ENCODE data around the gene LIMS1. TPM values are rescaled to one million over a fixed set of nuclear protein-coding genes. Genes with fewer than 3 reads are reported as not detected.

Gene LIMS1
- total and polyA plus RNA-seq, 2 of the 13 experiments (the other 11 are each of a cell fraction or from before 2014, with no cell fraction given), result 38.3 to 49.6 TPM

DNA sequence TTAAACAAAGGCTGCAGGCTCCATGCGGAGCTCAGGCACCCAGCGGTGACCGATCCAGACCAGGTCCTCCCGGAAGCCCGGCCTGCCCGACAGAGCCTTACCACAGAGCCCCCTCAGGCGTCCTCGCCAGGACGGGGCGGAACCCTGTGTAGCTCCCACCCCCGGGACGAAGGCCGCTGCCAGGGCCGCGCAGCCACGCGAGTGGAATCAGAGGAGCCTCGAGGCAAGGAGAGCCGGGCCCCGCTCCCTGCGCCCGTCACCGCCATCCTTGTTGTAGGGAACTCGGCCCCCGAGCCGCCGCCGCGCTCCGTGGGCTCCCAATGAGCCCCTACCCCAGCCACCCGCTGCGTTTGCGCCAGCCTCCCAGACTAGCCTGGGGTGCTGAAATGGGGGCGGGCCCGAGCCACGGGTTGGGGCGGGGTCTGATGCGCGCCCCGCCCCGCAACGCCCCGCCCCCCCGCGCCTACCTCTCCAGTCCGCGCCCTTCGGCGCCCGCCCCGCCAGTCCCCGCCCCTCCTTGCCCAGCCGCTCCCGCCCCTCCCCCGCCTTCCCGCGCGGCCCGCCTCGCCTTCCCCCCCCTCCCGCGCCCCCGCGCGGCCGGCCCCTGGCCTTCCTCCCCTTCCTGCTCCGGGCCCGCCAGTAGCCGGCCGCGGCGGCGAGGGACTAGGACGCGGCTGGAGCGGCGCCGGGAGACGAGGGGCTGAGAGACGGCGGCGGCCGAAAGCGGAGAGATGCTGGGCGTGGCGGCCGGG, at the start of gene LIMS1 (continued):
- TF ChIP-seq SNAPC2 (CRISPR knock-in tag; IDR thresholded peaks at IDR 0.05), result peak; percentile 89
- TF ChIP-seq, protein P1, sequence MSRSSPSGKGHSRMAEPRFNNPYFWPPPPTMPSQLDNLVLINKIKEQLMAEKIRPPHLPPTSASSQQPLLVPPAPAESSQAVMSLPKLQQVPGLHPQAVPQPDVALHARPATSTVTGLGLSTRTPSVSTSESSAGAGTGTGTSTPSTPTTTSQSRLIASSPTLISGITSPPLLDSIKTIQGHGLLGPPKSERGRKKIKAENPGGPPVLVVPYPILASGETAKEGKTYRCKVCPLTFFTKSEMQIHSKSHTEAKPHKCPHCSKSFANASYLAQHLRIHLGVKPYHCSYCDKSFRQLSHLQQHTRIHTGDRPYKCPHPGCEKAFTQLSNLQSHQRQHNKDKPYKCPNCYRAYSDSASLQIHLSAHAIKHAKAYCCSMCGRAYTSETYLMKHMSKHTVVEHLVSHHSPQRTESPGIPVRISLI (CRISPR knock-in tag; IDR thresholded peaks at IDR 0.05; ENCODE audit: borderline replicate concordance), result peak; percentile 32; the same call in 1 of the 2 replicates
- TF ChIP-seq TBX3 (IDR thresholded peaks at IDR 0.05; ENCODE audit: borderline replicate concordance), result no peak
- no peak; the same call in 1 of the 2 replicates for TF ChIP-seq ZBTB8A (CRISPR knock-in tag; IDR thresholded peaks at IDR 0.05; ENCODE audit: borderline replicate concordance, low read depth)
- TF ChIP-seq ZNF460 (CRISPR knock-in tag; IDR thresholded peaks at IDR 0.05; ENCODE audit: borderline replicate concordance), result peak; percentile 50; the same call in 1 of the 2 replicates
- TF ChIP-seq, protein P2, sequence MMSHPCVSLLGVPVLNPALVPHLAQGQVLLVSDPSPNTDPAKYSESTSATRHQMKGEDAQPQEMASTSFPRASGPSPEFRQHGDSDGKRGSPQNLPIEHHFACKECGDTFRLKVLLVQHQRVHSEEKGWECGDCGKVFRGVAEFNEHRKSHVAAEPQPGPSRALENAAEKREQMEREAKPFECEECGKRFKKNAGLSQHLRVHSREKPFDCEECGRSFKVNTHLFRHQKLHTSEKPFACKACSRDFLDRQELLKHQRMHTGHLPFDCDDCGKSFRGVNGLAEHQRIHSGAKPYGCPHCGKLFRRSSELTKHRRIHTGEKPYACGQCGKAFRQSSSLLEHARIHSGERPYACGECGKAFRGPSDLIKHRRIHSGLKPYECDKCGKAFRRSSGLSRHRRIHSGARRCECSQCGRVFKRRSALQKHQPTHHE (CRISPR knock-in tag; IDR thresholded peaks at IDR 0.05; ENCODE audit: borderline replicate concordance), result peak; percentile 89; the same call in 1 of the 2 replicates
- peak; percentile 87 for TF ChIP-seq SAFB2 (CRISPR knock-in tag; IDR thresholded peaks at IDR 0.05; ENCODE audit: borderline replicate concordance, low read depth)
- TF ChIP-seq RFX1 (IDR thresholded peaks at IDR 0.05), result no peak
- TF ChIP-seq, protein P3, sequence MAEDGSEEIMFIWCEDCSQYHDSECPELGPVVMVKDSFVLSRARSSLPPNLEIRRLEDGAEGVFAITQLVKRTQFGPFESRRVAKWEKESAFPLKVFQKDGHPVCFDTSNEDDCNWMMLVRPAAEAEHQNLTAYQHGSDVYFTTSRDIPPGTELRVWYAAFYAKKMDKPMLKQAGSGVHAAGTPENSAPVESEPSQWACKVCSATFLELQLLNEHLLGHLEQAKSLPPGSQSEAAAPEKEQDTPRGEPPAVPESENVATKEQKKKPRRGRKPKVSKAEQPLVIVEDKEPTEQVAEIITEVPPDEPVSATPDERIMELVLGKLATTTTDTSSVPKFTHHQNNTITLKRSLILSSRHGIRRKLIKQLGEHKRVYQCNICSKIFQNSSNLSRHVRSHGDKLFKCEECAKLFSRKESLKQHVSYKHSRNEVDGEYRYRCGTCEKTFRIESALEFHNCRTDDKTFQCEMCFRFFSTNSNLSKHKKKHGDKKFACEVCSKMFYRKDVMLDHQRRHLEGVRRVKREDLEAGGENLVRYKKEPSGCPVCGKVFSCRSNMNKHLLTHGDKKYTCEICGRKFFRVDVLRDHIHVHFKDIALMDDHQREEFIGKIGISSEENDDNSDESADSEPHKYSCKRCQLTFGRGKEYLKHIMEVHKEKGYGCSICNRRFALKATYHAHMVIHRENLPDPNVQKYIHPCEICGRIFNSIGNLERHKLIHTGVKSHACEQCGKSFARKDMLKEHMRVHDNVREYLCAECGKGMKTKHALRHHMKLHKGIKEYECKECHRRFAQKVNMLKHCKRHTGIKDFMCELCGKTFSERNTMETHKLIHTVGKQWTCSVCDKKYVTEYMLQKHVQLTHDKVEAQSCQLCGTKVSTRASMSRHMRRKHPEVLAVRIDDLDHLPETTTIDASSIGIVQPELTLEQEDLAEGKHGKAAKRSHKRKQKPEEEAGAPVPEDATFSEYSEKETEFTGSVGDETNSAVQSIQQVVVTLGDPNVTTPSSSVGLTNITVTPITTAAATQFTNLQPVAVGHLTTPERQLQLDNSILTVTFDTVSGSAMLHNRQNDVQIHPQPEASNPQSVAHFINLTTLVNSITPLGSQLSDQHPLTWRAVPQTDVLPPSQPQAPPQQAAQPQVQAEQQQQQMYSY (CRISPR knock-in tag; IDR thresholded peaks at IDR 0.05), result peak; percentile 91
- TF ChIP-seq, protein P4, sequence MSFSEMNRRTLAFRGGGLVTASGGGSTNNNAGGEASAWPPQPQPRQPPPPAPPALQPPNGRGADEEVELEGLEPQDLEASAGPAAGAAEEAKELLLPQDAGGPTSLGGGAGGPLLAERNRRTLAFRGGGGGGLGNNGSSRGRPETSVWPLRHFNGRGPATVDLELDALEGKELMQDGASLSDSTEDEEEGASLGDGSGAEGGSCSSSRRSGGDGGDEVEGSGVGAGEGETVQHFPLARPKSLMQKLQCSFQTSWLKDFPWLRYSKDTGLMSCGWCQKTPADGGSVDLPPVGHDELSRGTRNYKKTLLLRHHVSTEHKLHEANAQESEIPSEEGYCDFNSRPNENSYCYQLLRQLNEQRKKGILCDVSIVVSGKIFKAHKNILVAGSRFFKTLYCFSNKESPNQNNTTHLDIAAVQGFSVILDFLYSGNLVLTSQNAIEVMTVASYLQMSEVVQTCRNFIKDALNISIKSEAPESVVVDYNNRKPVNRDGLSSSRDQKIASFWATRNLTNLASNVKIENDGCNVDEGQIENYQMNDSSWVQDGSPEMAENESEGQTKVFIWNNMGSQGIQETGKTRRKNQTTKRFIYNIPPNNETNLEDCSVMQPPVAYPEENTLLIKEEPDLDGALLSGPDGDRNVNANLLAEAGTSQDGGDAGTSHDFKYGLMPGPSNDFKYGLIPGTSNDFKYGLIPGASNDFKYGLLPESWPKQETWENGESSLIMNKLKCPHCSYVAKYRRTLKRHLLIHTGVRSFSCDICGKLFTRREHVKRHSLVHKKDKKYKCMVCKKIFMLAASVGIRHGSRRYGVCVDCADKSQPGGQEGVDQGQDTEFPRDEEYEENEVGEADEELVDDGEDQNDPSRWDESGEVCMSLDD (CRISPR knock-in tag; IDR thresholded peaks at IDR 0.05; ENCODE audit: borderline replicate concordance), result 0 out of 2 replicates have a peak, but pooled peaks have one; percentile 43
- peak; percentile 83 for TF ChIP-seq ZNF292 (CRISPR knock-in tag; IDR thresholded peaks at IDR 0.05; ENCODE audit: borderline replicate concordance, low read depth)
- no peak for TF ChIP-seq CENPX (CRISPR knock-in tag; IDR thresholded peaks at IDR 0.05)
- peak; percentile 91 for TF ChIP-seq ZBTB7B (CRISPR knock-in tag; IDR thresholded peaks at IDR 0.05)
- peak; percentile 55 for TF ChIP-seq TGIF2 (CRISPR knock-in tag; IDR thresholded peaks at IDR 0.05)
- no peak for TF ChIP-seq TCF7 (IDR thresholded peaks at IDR 0.05; ENCODE audit: low read depth)
- TF ChIP-seq YY1 (IDR thresholded peaks at IDR 0.05; ENCODE audit: insufficient read depth, insufficient replicate concordance, low read depth, low read length), result peak; percentile 41
- TF ChIP-seq, protein P5, sequence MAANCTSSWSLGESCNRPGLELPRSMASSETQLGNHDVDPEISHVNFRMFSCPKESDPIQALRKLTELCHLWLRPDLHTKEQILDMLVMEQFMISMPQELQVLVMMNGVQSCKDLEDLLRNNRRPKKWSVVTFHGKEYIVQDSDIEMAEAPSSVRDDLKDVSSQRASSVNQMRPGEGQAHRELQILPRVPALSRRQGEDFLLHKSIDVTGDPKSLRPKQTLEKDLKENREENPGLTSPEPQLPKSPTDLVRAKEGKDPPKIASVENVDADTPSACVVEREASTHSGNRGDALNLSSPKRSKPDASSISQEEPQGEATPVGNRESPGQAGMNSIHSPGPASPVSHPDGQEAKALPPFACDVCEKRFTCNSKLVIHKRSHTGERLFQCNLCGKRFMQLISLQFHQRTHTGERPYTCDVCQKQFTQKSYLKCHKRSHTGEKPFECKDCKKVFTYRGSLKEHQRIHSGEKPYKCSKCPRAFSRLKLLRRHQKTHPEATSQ (CRISPR knock-in tag; IDR thresholded peaks at IDR 0.05; ENCODE audit: borderline replicate concordance), result no peak; the same call in 1 of the 2 replicates
